Mucosa of stomach (tissue), 1 donor: ENCODE measurements around the gene MCU.
"Not testable (repeated sequence)": the region's sequence is repeated elsewhere in the genome, so short reads cannot be mapped to it uniquely, and the experiment has no call there.

Experiments used
- H3K27me3 ChIP-seq: one replicate; pipeline ENCODE4 v1.7.0; 2013; ENCODE audit warnings: mild to moderate bottlenecking, low read length; ENCODE audit not compliant: control insufficient read depth, insufficient read depth
- H3K36me3 ChIP-seq: one replicate; pipeline ENCODE4 v1.7.0; 2013; ENCODE audit warnings: low read length; ENCODE audit not compliant: control insufficient read depth, insufficient read depth
- H3K4me1 ChIP-seq: one replicate; pipeline ENCODE4 v1.7.0; 2013; ENCODE audit warnings: mild to moderate bottlenecking, low read length; ENCODE audit not compliant: control insufficient read depth, insufficient read depth
- H3K4me3 ChIP-seq: one replicate; pipeline ENCODE4 v1.7.0; 2013; ENCODE audit warnings: low read length
- H3K9ac ChIP-seq: one replicate; pipeline ENCODE4 v1.7.0; 2013; ENCODE audit warnings: mild to moderate bottlenecking, low read length, moderate library complexity
- H3K9me3 ChIP-seq: one replicate; pipeline ENCODE4 v1.7.0; 2013; ENCODE audit warnings: mild to moderate bottlenecking, low read length, moderate library complexity; ENCODE audit not compliant: control insufficient read depth
- donor health status: Pancreatic carcinoma.

MCU gene, protein sequence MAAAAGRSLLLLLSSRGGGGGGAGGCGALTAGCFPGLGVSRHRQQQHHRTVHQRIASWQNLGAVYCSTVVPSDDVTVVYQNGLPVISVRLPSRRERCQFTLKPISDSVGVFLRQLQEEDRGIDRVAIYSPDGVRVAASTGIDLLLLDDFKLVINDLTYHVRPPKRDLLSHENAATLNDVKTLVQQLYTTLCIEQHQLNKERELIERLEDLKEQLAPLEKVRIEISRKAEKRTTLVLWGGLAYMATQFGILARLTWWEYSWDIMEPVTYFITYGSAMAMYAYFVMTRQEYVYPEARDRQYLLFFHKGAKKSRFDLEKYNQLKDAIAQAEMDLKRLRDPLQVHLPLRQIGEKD

DNA sequence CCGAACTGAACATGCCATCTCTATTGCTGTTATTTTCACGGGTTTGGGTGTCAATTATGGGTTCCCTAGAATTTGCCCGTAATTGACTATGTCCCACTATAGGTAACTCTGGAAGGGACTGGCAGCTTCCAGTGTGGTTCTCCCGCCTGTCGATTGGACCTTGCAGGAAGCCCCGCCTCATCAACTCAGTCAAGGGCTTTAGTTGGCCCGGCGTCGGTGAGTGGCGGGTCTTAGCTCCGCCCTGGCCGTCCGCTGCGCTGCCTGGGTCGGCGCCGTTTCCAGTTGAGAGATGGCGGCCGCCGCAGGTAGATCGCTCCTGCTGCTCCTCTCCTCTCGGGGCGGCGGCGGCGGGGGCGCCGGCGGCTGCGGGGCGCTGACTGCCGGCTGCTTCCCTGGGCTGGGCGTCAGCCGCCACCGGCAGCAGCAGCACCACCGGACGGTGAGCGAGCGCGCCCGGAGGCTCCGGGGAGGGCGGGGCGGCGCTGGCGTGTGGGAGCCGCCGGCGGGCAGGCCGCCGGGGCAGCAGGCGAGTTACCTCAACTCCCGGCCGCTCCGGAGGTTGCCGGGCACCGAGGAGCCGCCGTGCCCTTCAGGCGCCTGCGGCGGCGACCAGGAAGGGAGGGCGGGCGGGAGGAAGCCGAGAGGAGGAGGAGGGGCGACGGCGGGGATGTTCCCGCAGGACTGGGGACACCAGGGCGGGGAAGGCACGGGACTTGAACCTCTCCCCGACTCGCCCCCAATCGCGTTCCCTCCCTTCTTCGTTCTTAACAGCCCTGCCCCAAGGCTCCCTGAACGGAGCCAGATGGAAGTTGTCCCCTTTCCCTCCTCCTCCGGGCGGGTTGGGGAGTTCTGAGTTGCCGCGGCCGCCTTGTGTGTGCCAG, at the start of gene MCU:
TSS of gene MCU (plus strand) at position 281 of the 881 bp plus-strand sequence. CDS start at position 290, 9 bp downstream.
- H3K4me1 ChIP-seq = peaks cover 18% of the 10 kb centered on the region
- H3K27me3 ChIP-seq = no peaks in the 10 kb centered on the region
- H3K4me3 ChIP-seq = peak within 1 kb of the TSS; percentile 74
- H3K9me3 ChIP-seq = no peaks in the 10 kb centered on the region
- no peaks in the 10 kb centered on the region for H3K36me3 ChIP-seq
- H3K9ac ChIP-seq = peak within 1 kb of the TSS; percentile 97

DNA sequence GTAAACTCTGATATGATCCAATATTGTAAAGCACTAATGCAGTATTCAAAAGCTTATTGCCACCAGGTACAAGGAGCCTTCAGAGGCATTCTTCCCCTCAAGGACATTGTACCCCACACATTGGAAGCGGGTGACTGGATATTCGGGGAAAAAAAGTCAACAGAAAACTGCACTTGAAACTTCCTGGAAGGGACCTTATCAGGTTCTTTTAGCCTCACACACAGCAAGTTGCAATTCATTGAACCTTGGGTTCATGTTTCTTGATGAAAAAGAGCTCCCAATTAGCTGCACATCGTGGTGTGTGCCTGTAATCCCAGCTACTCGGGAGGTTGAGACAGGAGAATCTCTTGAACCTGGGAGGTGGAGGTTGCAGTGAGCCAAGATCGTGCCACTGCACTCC, 49.6 kb upstream of the MCU start:
- H3K27me3 ChIP-seq = no peaks in the 10 kb centered on the region
- H3K36me3 ChIP-seq = no peaks in the 10 kb centered on the region
- no peak overlapping the region for H3K4me3 ChIP-seq
- H3K9me3 ChIP-seq = no peaks in the 10 kb centered on the region
- no peak overlapping the region for H3K9ac ChIP-seq
- H3K4me1 ChIP-seq = peaks cover 40% of the 10 kb centered on the region

DNA sequence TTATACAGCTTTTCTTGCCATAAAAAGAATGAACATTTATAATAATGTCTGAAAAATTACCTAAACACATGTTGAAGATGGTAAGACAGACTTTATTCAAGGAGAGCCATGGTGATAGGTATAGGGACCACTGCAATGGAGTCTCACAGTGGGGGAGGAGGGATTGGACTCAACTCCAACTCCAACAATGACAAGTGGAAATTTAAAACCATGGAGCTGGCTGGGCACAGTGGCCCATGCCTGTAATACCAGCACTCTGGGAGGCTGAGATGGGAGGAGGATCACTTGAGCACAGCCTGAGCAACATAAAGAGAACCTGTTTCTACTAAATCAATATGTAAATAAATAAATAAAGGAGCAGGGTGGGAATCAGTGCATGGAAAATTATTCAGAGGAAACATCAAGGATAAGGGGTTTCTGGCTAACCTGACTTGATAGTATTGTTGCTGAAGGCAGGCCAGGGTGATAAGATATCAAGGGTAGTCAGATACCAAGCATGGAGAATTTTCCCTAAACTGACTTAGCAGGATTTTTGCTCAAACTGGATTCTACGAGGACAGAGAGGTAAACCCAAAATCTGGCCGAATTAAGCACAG, 46.6 kb upstream of the MCU start:
- H3K9ac ChIP-seq = no peak overlapping the region
- H3K9me3 ChIP-seq = no peaks in the 10 kb centered on the region
- peaks cover 22% of the 10 kb centered on the region for H3K4me1 ChIP-seq
- H3K36me3 ChIP-seq = no peaks in the 10 kb centered on the region
- H3K4me3 ChIP-seq = no peak overlapping the region
- H3K27me3 ChIP-seq = no peaks in the 10 kb centered on the region

DNA sequence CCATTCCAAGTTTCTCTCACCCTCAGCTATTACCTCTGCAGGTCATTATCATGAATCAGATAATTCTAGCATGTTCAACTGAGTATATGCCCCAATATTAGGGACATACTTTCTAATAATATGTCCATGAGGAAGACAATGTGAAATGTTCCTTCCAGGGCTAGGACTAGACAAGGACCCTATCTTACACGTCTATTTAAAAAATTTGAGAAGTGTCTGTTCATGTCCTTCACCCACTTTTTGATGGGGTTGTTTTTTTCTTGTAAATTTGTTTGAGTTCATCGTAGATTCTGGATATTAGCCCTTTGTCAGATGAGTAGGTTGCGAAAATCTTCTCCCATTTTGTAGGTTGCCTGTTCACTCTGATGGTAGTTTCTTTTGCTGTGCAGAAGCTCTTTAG, 45.0 kb upstream of the MCU start:
- H3K9ac ChIP-seq, H3K36me3 ChIP-seq, H3K4me3 ChIP-seq, H3K27me3 ChIP-seq, H3K9me3 ChIP-seq: not testable (repeated sequence)
- peaks cover 21% of the 10 kb centered on the region for H3K4me1 ChIP-seq

DNA sequence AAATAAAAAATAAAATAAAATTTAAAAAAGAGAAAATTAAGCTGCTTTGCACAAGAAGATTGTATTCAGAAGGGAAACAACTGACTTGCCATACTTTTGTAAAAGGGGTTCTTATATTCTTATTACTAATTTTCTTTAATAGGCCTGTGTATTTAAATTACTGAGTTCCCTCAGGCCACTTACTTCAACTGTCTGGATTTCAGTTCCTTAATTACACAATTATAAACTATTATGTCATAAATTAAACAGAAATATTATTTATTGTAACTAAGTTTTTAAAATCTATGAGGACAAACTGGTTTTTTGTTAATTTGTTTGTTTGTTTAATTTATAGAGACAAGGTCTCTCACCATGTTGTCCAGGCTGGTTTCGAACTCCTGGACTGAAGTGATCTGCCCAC, 43.6 kb upstream of the MCU start:
- Histone ChIP-seq H3K4me3 (no peak overlapping the region), H3K36me3 (no peaks in the 10 kb centered on the region), H3K27me3 (no peaks in the 10 kb centered on the region), H3K9ac (no peak overlapping the region), H3K9me3 (no peaks in the 10 kb centered on the region), H3K4me1 (peaks cover 16% of the 10 kb centered on the region)

DNA sequence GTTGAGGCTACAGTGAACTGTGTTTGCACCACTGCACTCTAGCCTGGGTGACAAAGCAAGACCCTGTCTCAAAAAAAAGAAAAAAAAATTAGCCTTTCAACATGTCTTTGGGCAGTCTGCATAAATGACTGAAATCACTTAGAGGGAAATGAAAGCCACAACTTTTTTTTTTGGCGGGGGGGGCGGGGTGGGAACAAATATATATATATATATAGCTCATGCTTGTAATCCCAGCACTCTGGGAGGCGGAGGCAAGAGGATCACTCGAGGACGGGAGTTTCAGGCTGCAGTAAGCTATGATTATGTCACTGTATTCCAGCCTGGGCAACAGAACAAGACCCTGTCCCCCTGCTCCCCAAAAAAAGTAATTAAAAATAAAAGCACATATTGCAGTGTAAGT, 42.7 kb upstream of the MCU start:
- H3K27me3 ChIP-seq = no peaks in the 10 kb centered on the region
- H3K9me3 ChIP-seq = no peaks in the 10 kb centered on the region
- H3K36me3 ChIP-seq = no peaks in the 10 kb centered on the region
- no peak overlapping the region for H3K4me3 ChIP-seq
- H3K4me1 ChIP-seq = peaks cover 16% of the 10 kb centered on the region
- H3K9ac ChIP-seq = no peak overlapping the region

DNA sequence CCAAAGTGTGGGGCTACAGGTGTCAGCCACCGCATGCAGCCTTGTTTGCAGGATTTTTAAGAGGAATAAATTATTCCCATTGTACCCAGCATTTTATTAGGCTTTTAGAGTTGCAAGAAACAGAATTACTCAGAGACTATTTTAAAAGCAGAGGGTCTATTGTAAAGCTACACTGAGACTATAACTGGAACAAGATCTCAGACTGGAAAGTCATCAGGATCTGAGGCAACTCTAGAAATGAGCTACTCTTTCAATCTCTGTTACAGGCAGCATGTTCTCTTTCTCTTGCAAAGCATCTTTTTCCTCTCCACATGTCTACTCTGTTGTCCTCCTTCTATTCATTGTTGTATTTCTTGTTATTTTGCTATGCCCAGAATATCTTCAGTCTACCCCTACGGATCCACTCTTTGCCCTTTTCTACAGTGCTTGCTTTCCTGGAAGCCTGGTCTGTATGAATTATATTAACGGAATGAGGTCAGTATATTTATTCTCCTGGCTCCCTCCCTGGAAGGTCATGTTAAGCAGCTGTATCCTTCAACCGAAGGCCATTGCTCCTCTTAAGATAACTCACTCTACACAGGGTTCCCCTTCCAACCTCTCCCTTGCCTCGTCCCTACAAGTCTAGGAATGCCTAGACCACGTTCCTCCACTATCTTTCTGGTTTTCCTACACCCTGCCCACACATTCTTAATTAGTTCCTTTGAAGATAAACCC, 38.4 kb upstream of the MCU start:
- Histone ChIP-seq H3K27me3 (no peaks in the 10 kb centered on the region), H3K9me3 (no peaks in the 10 kb centered on the region), H3K4me1 (peaks cover 10% of the 10 kb centered on the region), H3K36me3 (no peaks in the 10 kb centered on the region), H3K4me3 (no peak overlapping the region), H3K9ac (no peak overlapping the region)

DNA sequence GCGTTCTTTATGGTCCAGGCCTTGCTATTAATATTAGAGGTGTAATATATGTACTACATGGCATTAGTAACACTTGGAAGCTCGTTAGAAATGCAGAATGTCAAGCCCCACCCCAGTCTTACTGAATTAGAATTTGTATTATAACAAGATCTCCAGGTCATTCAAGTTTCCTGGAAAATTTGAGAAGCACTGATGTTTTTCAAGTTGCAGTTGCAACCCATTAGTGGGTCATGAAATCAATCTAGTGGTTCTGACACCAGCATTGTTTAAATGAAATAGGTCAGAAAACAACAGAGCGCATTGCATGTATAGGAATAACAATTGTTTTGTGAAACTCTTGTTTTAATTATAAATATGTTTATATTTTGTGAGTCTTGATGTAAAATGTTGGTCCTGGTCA, 37.2 kb upstream of the MCU start:
- H3K9ac ChIP-seq = no peak overlapping the region
- no peaks in the 10 kb centered on the region for H3K36me3 ChIP-seq
- H3K4me3 ChIP-seq = no peak overlapping the region
- H3K9me3 ChIP-seq = no peaks in the 10 kb centered on the region
- no peaks in the 10 kb centered on the region for H3K27me3 ChIP-seq
- peaks cover 14% of the 10 kb centered on the region for H3K4me1 ChIP-seq

DNA sequence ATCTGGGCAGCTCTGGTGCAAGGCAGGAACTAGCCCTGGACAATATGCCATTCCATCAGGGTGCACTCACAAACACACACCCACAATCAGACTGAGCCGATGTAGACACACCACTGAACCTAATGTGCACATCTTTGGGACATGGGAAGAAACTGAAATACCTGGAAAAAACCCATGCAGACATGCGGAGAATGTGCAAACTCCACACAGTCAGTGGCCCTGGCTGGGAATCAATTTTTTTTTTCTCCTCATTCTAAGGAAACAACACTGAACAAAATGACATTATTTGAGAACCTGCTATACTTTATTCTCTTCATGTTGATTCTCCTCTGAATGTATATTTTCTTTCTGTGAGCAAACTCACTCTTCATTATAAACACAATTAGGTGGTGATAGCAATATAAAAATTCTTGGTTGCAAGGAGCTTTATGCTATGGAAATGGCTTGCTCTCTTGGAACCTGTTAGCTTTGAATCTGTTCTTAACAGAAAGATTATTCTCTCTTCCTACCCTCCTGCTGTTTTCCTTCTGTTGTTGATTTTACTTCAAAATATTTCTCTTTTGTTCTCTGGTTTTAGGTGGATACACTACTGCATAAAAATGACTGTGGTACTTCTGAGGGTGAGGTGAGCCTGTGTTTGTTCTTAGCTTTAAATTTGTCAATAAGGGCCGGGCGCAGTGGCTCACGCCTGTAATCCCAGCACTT, 33.1 kb upstream of the MCU start:
- H3K4me1 ChIP-seq = peaks cover 17% of the 10 kb centered on the region
- H3K36me3 ChIP-seq = no peaks in the 10 kb centered on the region
- peak overlapping the region; percentile 1 for H3K9ac ChIP-seq
- H3K27me3 ChIP-seq = no peaks in the 10 kb centered on the region
- H3K9me3 ChIP-seq = no peaks in the 10 kb centered on the region
- no peak overlapping the region for H3K4me3 ChIP-seq

DNA sequence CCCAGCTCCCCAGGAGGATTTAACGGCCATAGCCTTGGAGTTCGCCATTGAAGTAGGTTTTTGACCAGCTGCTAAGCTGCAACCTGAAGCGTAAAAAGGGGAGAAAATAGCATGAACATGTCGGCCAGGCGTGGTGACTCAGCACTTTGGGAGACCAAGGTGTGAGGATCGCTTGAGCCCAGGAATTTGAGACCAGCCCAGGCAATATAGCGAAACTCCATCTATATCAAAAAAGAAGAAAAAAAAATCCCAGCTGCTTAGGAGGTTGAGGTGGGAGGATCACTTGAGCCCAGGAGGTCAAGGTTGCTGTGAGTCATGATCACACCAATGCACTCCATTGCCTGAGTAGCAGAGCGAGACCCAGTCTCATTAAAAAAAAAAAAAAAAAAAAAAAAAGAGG, 32.2 kb upstream of the MCU start:
- H3K9me3 ChIP-seq = no peaks in the 10 kb centered on the region
- no peak overlapping the region for H3K9ac ChIP-seq
- no peaks in the 10 kb centered on the region for H3K36me3 ChIP-seq
- no peaks in the 10 kb centered on the region for H3K27me3 ChIP-seq
- peaks cover 17% of the 10 kb centered on the region for H3K4me1 ChIP-seq
- H3K4me3 ChIP-seq = no peak overlapping the region

DNA sequence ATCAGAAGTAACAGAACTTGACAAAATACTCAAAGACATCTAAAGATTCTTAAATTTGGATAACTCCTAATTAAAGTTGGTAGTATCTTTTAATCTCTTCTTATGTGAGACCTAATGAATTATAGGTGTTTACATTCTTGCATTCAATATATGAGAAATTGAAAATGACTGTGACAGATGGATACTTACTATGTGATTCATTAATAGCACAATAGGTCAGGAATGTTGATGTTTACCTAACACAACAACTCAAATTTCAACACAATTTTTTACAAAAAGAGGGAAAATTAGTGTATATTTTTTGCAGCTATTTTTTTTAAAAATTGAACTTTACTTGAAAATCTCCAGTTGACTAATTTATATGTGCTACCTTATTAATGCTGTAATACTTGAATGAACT, 31.7 kb upstream of the MCU start:
- no peaks in the 10 kb centered on the region for H3K36me3 ChIP-seq
- no peaks in the 10 kb centered on the region for H3K27me3 ChIP-seq

More for the DNA sequence above, 31.7 kb upstream of the MCU start:
- no peaks in the 10 kb centered on the region for H3K9me3 ChIP-seq
- no peak overlapping the region for H3K4me3 ChIP-seq
- H3K9ac ChIP-seq = no peak overlapping the region
- peaks cover 17% of the 10 kb centered on the region for H3K4me1 ChIP-seq
